H9 (cell line): Measurements from ENCODE around the gene ACSL6. TPM values are rescaled to one million over a fixed set of nuclear protein-coding genes. Genes with fewer than 3 reads are reported as not detected.

ENCODE experiments used
- DNase-seq: peaks from one replicate; pipeline ENCODE4 v3.0.0-alpha.2; 2017
- H2AFZ ChIP-seq: one replicate; pipeline ENCODE4 v1.6.1; 2013; ENCODE audit warnings: mild to moderate bottlenecking, low read length, control low read depth, moderate library complexity
- H2AK5ac ChIP-seq: 2 replicates; pipeline ENCODE4 v1.6.1; 2013; ENCODE audit warnings: low read length, control low read depth, mixed read lengths; ENCODE audit not compliant: insufficient read length
- H2BK120ac ChIP-seq: one replicate; pipeline ENCODE4 v1.6.1; 2013; ENCODE audit warnings: low read depth, mild to moderate bottlenecking, low read length, control low read depth, inconsistent platforms; ENCODE audit not compliant: poor library complexity, severe bottlenecking
- H2BK12ac ChIP-seq: 2 replicates; pipeline ENCODE4 v1.6.1; 2013; ENCODE audit warnings: low read length, control low read depth, mixed read lengths, low read depth; ENCODE audit not compliant: insufficient read length
- H2BK15ac ChIP-seq: 2 replicates; pipeline ENCODE4 v1.6.1; 2013; ENCODE audit warnings: low read depth, low read length, control low read depth
- H2BK20ac ChIP-seq: one replicate; pipeline ENCODE4 v1.6.1; 2013; ENCODE audit warnings: low read depth, mild to moderate bottlenecking, low read length, control low read depth, inconsistent platforms; ENCODE audit not compliant: poor library complexity, severe bottlenecking
- H2BK5ac ChIP-seq: 2 replicates; pipeline ENCODE4 v1.6.1; 2013; ENCODE audit warnings: low read length, control low read depth, mixed read lengths; ENCODE audit not compliant: insufficient read length
- H3K14ac ChIP-seq: 2 replicates; pipeline ENCODE4 v1.6.1; 2013; ENCODE audit warnings: low read length, control low read depth; ENCODE audit not compliant: insufficient read depth
- H3K18ac ChIP-seq: 2 replicates; pipeline ENCODE4 v1.6.1; 2013; ENCODE audit warnings: low read depth, mild to moderate bottlenecking, mixed read lengths, low read length, control low read depth; ENCODE audit not compliant: insufficient read length
- H3K23ac ChIP-seq: 2 replicates; pipeline ENCODE4 v1.6.1; 2013; ENCODE audit warnings: low read length, control low read depth, mixed read lengths, low read depth; ENCODE audit not compliant: insufficient read length
- H3K23me2 ChIP-seq: 2 replicates; pipeline ENCODE4 v1.6.1; 2013; ENCODE audit warnings: low read depth, mild to moderate bottlenecking, mixed read lengths, low read length, control low read depth; ENCODE audit not compliant: insufficient read length, poor library complexity, severe bottlenecking
- H3K27ac ChIP-seq: 2 replicates; pipeline ENCODE4 v1.5.1; 2013; ENCODE audit warnings: low read length, control low read depth, mixed read lengths, low read depth; ENCODE audit not compliant: insufficient read length
- H3K27me3 ChIP-seq: 2 replicates; pipeline ENCODE4 v1.6.1; 2013; ENCODE audit warnings: low read length, control low read depth, inconsistent platforms; ENCODE audit not compliant: insufficient read depth
- H3K4ac ChIP-seq: 2 replicates; pipeline ENCODE4 v1.6.1; 2013; ENCODE audit warnings: low read depth, mild to moderate bottlenecking, control low read depth, inconsistent platforms, low read length, moderate library complexity
- H3K4me1 ChIP-seq: 2 replicates; pipeline ENCODE4 v1.6.1; 2013; ENCODE audit warnings: low read length, control low read depth, inconsistent platforms; ENCODE audit not compliant: insufficient read depth
- H3K4me2 ChIP-seq: 2 replicates; pipeline ENCODE4 v1.6.1; 2013; ENCODE audit warnings: low read length, control low read depth, mixed read lengths; ENCODE audit not compliant: insufficient read length, insufficient read depth
- H3K56ac ChIP-seq: 2 replicates; pipeline ENCODE4 v1.6.1; 2013; ENCODE audit warnings: low read depth, mild to moderate bottlenecking, mixed read lengths, low read length, control low read depth; ENCODE audit not compliant: insufficient read length
- H3K79me1 ChIP-seq: 2 replicates; pipeline ENCODE4 v1.6.1; 2013; ENCODE audit warnings: low read depth, mild to moderate bottlenecking, moderate library complexity, low read length, control low read depth, inconsistent platforms; ENCODE audit not compliant: insufficient read depth, poor library complexity, severe bottlenecking
- H3K79me2 ChIP-seq: 2 replicates; pipeline ENCODE4 v1.6.1; 2013; ENCODE audit warnings: low read length, control low read depth, inconsistent platforms; ENCODE audit not compliant: insufficient read depth
- H3K9ac ChIP-seq: 2 replicates; pipeline ENCODE4 v1.6.1; 2013; ENCODE audit warnings: low read length, control low read depth, mixed read lengths; ENCODE audit not compliant: insufficient read length; ENCODE audit errors: extremely low read depth
- H3K9me3 ChIP-seq: one replicate; pipeline ENCODE4 v1.6.1; 2013; ENCODE audit warnings: low read depth, low read length, inconsistent platforms; ENCODE audit not compliant: control insufficient read depth
- H3T11ph ChIP-seq: one replicate; pipeline ENCODE4 v1.6.1; 2013; ENCODE audit warnings: mild to moderate bottlenecking, low read length, control low read depth, inconsistent platforms
- H4K20me1 ChIP-seq: one replicate; pipeline ENCODE4 v1.6.1; 2013; ENCODE audit not compliant: control insufficient read depth, insufficient read length, insufficient read depth
- H4K5ac ChIP-seq: 2 replicates; pipeline ENCODE4 v1.6.1; 2013; ENCODE audit warnings: low read depth, mild to moderate bottlenecking, mixed read lengths, low read length, control low read depth; ENCODE audit not compliant: insufficient read length
- H4K8ac ChIP-seq: replicated peaks from 2 replicates; pipeline ENCODE4 v1.6.1; 2013; ENCODE audit warnings: low read length, control low read depth, mixed read lengths, low read depth; ENCODE audit not compliant: insufficient read length
- H4K91ac ChIP-seq: 2 replicates; pipeline ENCODE4 v1.6.1; 2013; ENCODE audit warnings: low read depth, mild to moderate bottlenecking, moderate library complexity, mixed read lengths, low read length, control low read depth; ENCODE audit not compliant: insufficient read length
- H3K27ac Mint-ChIP-seq, 3 experiments: 2 replicates in 2 of 3; 3 replicates in 1 of 3; pipeline ENCODE4 v1.8.0; 2020 to 2021; ENCODE audit warnings: mixed read lengths in 3 of 3, mild to moderate bottlenecking in 1 of 3, moderate library complexity in 1 of 3
- H3K27me3 Mint-ChIP-seq: 2 replicates; pipeline ENCODE4 v1.8.0; 2021; ENCODE audit warnings: low read depth, mild to moderate bottlenecking, moderate library complexity, mixed read lengths
- H3K36me3 Mint-ChIP-seq, 3 experiments: 2 replicates in 2 of 3; 3 replicates in 1 of 3; pipeline ENCODE4 v1.8.0; 2020 to 2021; ENCODE audit warnings: low read depth in 3 of 3, mixed read lengths in 3 of 3; ENCODE audit not compliant: insufficient read depth in 1 of 3
- H3K4me1 Mint-ChIP-seq, 2 experiments: 2 replicates each; pipeline ENCODE4 v1.8.0; 2020; ENCODE audit warnings: mixed read lengths in 2 of 2
- H3K4me3 Mint-ChIP-seq, 2 experiments: 2 replicates in 1 of 2; 3 replicates in 1 of 2; pipeline ENCODE4 v1.8.0; 2020 to 2021; ENCODE audit warnings: mild to moderate bottlenecking in 2 of 2, mixed read lengths in 2 of 2, moderate library complexity in 1 of 2
- H3K9me3 Mint-ChIP-seq, 2 experiments: 2 replicates in 1 of 2; 3 replicates in 1 of 2; pipeline ENCODE4 v1.8.0; 2020; ENCODE audit warnings: mild to moderate bottlenecking in 2 of 2, mixed read lengths in 2 of 2, moderate library complexity in 1 of 2
- CTCF ChIP-seq: fragments of 200-600 bp; sonication (generic); conservative IDR thresholded peaks from 3 replicates; pipeline ENCODE4 v1.8.0; 2021; ENCODE audit warnings: antibody characterized with exemption, mild to moderate bottlenecking
- WGBS: extraction: QIAGEN DNeasy Blood & Tissue Kit; methylation state at CpG from one replicate; pipeline ENCODE4 v1.1.7; 2013; ENCODE audit warnings: missing lambda C conversion rate, low lambda C conversion rate, mixed read lengths; ENCODE audit not compliant: insufficient read length; ENCODE audit errors: extremely low coverage; 5-methylcytosine and 5-hydroxymethylcytosine counted together
- total RNA-seq: library from RNA; stranded (reverse); gene quantifications from 2 replicates; pipeline ENCODE4 v1.2.1, GENCODE V29; 2021

Gene ACSL6
- total RNA-seq, 1 experiment from 2014 or later: 1.6 TPM

DNA sequence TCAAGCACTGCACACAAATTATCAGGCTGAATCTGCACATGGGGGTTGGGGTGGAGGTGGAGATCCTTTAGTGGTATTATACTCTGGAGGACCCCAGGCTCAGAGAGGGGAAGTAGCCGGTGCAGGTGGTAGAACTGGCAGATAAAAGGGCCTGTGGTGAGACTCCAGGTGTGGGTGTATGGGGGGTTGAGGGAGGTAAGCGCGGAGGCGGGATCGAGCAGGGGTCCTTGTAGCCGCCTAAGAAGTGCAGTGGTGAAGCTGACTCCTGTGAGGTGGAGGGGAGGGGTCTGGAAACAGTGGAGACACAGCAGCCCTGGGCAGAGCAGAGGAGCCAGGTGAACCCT lies 841 bp downstream of the ACSL6 start:
- no peak overlapping the region for H2BK120ac ChIP-seq
- peaks cover 4% of the 10 kb centered on the region; the same call in 1 of the 2 replicates for H3K4me1 ChIP-seq
- no peak overlapping the region for H4K91ac ChIP-seq
- H3K9ac ChIP-seq: no peak overlapping the region
- DNase-seq: peak; percentile 46
- H4K8ac ChIP-seq: no peak overlapping the region
- H2AFZ ChIP-seq: no peak overlapping the region
- no peak overlapping the region for H3K23ac ChIP-seq
- H2BK15ac ChIP-seq: no peak overlapping the region
- H3K56ac ChIP-seq: no peak overlapping the region
- peak overlapping the region; percentile 68 to 94 for H3K4me3 Mint-ChIP-seq
- H2AK5ac ChIP-seq: no peak overlapping the region
- no peak overlapping the region for H3K27ac Mint-ChIP-seq
- H3T11ph ChIP-seq: no peak overlapping the region
- no peak overlapping the region for H2BK20ac ChIP-seq
- H3K9me3 ChIP-seq: no peaks in the 10 kb centered on the region
- no peak overlapping the region for H4K5ac ChIP-seq
- H3K4me2 ChIP-seq: peak overlapping the region; percentile 74
- no peaks in the 10 kb centered on the region; a peak in 1 of 7 replicates for H3K36me3 Mint-ChIP-seq
- no peak overlapping the region for H2BK12ac ChIP-seq
- H3K79me1 ChIP-seq: no peaks in the 10 kb centered on the region
- H3K18ac ChIP-seq: no peak overlapping the region
- H3K23me2 ChIP-seq: peaks cover 7% of the 10 kb centered on the region
- no peak overlapping the region for H3K27ac ChIP-seq
- TF ChIP-seq CTCF: no peak
- no peaks in the 10 kb centered on the region; a peak in 1 of 5 replicates for H3K9me3 Mint-ChIP-seq
- H2BK5ac ChIP-seq: no peak overlapping the region
- WGBS: no CpG with 5 or more reads among the region's 6 CpGs
- H3K27me3 Mint-ChIP-seq: peaks cover 42% of the 10 kb centered on the region
- no peak overlapping the region for H3K14ac ChIP-seq
- H3K4me1 Mint-ChIP-seq: peaks cover 12 to 16% of the 10 kb centered on the region in 2 experiments
- no peaks in the 10 kb centered on the region for H3K79me2 ChIP-seq
- no peak overlapping the region for H3K4ac ChIP-seq
- peaks cover 3% of the 10 kb centered on the region; the same call in 1 of the 2 replicates for H3K27me3 ChIP-seq
- H4K20me1 ChIP-seq: no peaks in the 10 kb centered on the region
